ENCODE measurements around the gene ITPKB.
A peak's percentile ranks its signal among the peaks of the same experiment; 100 is the strongest.
"Not testable (repeated sequence)": the region's sequence is repeated elsewhere in the genome, so short reads cannot be mapped to it uniquely, and the experiment has no call there.

Gene ITPKB

DNA sequence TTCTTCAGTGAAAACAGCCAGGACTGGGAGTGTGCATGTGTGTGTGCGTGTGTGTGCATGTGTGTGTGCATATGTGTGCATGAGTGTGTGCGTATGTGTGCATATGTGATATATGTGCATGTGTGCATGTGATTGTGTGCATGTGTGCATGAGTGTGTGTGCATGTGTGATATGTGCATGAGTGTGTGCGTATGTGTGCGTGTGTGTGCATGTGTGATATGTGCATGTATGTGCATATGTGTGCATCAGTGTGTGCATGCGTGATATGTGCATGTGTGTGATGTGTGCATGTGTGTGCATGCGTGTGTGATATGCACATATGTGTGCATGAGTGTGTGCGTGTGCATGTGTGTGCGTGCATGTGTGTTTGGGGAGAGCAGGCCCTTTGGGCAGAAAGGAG is 89.8 kb downstream of the ITPKB start:
- no peak for DNase-seq

DNA sequence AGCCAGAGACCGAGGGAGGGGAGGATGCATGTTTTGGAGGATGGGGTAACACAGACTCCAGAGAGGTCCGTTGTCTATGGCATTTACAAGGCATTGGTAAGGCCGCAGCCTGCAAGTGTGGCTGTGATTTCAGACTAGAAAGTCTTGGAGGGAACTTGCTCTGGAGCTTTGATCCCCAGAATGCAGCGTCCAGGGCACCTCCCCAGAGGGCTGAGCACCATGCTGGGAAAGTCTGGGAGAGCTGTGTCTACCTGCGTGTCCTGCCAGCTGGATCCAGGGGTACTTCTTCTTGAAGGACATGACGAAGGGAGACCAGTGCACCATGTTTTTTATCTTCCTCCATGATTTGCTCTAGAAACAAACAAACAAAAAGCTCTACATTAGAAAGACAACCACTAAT is 90.7 kb downstream of the ITPKB start:
- no peak for DNase-seq

GRCh38 chr1:226647719-226648118 is 91.4 kb downstream of the ITPKB start:
- DNase-seq: no peak

DNA sequence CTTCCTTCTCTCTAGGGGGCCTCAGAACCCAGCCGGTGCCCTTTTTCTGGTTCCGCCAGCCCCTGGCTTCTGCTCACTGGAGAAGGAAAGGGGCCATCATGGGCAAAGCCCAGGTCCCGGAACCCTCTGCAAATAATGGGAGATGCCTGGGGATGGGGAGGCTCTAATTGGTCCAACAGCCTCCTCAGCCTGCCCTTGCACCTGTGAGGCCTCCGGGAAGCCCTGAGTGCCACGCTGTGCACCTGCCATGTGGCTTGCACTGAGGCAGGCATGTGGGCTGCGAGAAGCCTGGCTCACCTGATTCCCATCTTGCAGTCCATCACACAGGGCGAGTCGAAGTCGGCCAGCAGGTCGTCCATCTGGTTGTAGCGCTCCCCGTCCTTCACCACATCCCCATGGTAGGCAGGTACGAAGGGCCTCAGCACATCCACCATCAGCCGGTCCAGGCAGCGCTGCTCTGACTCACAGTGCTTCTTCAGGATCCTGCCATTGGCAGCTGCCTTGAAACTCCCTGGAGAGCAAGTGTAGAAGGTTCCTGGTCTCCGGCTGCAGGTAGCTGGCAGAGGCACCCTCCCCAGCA is 92.1 kb downstream of the ITPKB start:
- DNase-seq: no peak

- peak; percentile 27 for DNase-seq
These were observed 92.8 kb downstream of the ITPKB start for GRCh38 chr1:226646026-226646869.

- no peak for DNase-seq
These were observed 93.7 kb downstream of the ITPKB start for GRCh38 chr1:226645279-226645976.

- no peak for DNase-seq
These were observed 94.4 kb downstream of the ITPKB start for GRCh38 chr1:226644541-226645176.

DNA sequence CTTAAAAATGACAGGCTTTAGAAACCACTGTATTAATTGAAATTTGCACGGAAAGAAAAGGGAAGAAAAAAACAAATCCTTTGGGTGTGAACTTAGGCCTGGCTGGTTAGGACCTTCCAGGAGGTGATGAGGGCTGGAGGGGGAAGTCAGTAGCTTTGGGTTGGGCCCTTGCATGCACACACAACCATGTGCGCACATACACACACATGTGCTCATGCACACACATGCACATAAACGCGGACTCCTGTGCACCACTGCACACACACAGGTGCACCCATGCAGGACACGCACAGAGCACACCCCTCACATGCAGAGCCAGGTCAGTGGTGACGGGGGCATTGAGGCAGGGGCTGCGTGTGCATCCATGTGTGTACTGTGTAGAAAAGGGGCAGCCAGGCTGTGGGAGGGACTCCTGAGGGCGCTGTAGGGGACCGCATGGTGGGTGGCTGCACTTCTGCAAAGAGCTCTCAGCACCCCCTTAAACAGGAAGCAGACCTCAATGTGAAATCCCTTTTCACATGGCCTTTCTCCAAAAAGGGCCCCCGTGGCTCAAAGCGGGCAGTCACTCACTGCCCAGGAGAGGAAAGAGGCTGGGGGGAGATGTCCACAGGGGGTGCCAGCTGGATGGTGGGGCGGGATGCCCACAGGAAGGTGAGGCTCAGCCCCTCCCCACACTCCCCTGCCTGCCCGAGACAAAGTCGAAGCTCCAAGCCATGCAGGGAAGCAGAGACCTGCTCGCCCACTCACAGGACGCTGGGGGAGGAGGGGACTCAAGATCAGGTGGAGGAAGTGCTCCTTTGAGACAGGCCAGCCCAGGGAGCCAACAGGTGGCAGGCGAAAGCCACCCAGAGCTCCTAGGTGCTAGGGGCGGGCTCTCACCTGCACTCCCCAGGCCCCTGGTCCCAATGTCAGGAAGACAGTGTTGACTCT is 95.2 kb downstream of the ITPKB start:
- no peak for DNase-seq

DNA sequence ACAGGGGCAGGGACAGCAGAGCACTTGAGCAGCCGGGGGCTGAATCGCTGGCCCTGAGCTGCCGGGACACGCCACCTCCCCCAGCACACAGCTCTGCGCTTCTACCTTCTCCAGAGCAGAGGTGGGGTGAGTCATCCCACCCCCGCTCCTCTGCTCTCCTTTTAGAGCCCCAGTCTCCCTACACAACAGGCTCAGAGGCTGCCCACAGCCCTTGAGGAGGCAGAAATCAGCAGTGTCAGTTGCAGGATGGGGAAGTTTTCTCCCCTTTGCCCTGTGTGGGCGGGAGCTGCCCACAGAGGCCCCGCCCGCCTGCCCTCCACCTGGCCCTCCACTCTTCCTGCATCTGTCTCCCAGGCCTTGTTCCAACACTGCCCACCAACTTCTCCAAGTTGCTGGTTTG is 95.9 kb downstream of the ITPKB start:
- DNase-seq: no peak

DNA sequence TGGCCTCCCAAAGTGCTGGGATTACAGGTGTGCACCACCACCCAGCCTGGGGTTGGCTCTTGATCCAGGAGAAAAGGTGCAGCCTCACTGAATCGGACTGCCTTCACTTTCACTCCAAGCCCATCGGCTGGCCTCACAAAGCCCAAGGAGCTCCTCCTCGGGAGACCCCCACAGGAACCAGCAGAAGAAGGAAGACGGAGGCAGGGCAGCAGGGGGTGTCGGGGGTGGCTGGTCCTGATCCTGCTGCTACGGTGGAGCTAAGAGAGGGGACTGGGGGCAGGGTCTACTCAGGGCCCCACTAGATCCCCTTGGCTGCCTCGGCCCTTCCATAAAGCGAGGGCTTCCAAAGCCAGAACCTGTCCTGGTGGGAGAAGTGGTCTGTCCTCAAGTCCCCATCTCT is 96.7 kb downstream of the ITPKB start:
- DNase-seq: no peak

GRCh38 chr1:226641671-226642231 is 97.3 kb downstream of the ITPKB start:
- no peak for DNase-seq

GRCh38 chr1:226640321-226641136 is 98.6 kb downstream of the ITPKB start:
- DNase-seq: no peak

GRCh38 chr1:226639631-226640061 is 99.4 kb downstream of the ITPKB start:
- no peak for DNase-seq

GRCh38 chr1:226639206-226639605 is 99.9 kb downstream of the ITPKB start:
- DNase-seq: not testable (repeated sequence)

DNA sequence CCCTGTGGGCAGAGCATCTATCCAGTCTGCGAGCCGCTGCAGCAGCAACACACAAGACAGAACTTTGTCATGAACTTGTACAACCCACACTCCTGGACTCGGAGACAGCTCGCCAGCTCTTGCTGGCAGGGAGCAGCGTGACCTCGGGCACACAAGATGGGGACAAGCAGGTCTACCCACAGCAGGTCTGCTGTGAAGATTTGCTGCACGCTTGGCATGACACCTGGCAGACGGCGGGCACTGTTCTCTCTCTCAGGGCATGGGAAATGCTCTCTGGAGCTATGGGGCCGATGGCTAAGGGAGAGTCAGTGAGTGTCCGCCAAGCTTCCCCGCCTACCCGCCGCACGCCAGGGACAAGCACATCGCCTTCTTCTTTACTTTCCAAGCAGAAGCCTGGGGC is 100.5 kb downstream of the ITPKB start:
- no peak for DNase-seq

DNA sequence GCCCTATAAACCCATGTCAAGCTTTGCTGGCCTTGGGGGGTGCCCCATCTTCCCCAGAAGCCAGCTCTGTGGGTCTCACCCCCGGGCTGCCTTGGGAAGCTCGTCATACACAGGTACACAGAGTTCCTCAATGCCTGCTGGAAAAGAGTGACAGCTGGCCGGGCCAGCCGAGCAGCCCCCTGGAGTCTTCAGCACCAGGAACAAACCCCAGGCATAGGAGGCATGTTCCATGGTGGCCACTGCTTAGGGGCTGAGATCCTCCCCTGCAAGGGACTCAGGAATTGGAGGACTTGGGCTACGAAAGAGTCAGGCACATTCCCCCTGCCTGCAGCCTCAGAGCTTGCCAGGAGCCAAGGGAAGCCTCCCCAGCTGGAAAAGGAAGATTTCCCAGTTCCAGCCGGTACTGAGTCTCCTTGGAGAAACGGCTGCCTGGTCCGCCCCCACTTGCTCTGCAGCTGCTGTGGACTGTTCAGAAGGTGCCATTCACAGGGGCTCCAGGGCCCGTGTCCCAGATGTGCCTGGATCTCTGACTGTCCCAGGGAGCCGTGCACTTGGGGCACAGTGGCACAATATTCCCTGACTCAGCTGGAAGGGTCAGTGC is 101.0 kb downstream of the ITPKB start:
- peak; percentile 37 for DNase-seq

DNA sequence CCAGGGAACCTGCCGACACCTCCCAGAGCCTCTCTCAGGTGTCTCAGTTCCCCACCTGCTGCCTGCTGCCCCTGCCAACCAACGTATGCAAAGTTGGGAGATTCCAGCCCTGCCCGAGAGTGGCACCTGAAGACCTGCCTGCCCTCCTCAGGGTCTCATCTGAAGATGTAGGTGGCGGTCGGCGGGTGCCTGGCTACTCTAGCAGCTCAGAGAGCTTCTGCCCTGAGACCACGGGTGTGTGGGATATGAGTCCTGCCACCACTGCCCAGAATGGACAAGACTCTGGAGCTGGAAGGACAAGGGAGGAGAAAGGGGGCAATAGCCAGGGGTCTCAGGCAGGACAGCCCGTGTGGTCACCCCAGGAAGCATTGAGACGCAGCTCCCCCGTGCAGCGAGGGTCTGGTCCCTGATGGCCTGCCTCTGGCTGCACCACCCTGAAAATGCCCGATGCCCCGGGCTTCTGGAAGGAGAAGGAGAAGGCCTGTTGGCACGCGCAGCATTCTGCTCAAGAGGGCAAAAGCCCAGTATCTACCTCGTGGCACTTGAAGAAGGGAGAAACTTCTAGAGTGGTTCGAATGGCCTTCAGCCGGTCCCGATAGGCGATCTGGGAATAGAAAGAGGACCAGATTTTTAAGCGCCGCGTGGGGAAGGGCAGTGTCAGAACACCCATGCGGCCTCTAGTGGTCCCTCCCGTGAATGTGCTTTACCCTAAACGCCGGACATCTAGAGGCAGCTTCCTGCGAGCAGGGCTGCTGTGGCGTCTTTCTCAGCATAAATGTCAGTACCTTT is 101.7 kb downstream of the ITPKB start:
- no peak for DNase-seq

DNA sequence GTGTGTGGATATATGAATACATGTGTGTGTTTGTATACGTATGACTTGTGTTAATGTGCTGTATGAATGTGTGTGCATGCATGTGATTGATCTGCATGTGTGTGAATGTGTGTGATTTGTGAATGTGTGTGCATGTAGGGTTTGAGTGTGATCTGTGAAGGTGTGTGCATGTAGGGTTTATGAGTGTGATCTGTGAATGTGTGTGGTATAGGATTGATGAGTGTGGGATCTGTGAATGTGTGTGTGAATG is 102.3 kb downstream of the ITPKB start:
- no peak for DNase-seq

GRCh38 chr1:226635456-226635941 is 103.6 kb downstream of the ITPKB start:
- DNase-seq: no peak
